GM12878 (cell line): ENCODE data around the gene CNNM1. TPM values are rescaled to one million over a fixed set of nuclear protein-coding genes. Genes with fewer than 3 reads are reported as not detected.

Source experiments
- EZH2 ChIP-seq: IDR thresholded peaks from 2 replicates; pipeline ENCODE4 v1.6.1; 2012; ENCODE audit warnings: low read depth, mild to moderate bottlenecking, control low read depth, inconsistent platforms, low read length, borderline replicate concordance; ENCODE audit not compliant: control insufficient read depth
- HCFC1 ChIP-seq: fragments of 150-350 bp; IDR thresholded peaks from 2 replicates; pipeline ENCODE4 v1.6.1; 2014; ENCODE audit warnings: low read length
- HDAC6 ChIP-seq: fragments of 200-600 bp; sonication (generic); IDR thresholded peaks from one replicate; pipeline ENCODE4 v1.8.0; 2017; ENCODE audit warnings: antibody characterized with exemption; ENCODE audit not compliant: unreplicated experiment
- LARP7 ChIP-seq: fragments of 450-650 bp; IDR thresholded peaks from 2 replicates; pipeline ENCODE4 v1.6.1; 2017; ENCODE audit warnings: mild to moderate bottlenecking
- NR2C2 ChIP-seq: IDR thresholded peaks from 2 replicates; pipeline ENCODE4 v1.6.1; 2011; ENCODE audit warnings: borderline replicate concordance, low read depth; ENCODE audit not compliant: control insufficient read depth, insufficient read length
- polyA plus RNA-seq, 11 experiments: library from polyadenylated mRNA; depleted of rRNA in 4 of 11; unstranded in 6 of 11; stranded (reverse) in 5 of 11; fragments of >200 nt; fragmentation: Nextera tagmentation in 4 of 11; fragmentation: Illumina TruSeq in 1 of 11; extraction: Ambion mirVana in 4 of 11; extraction: Trizol in 1 of 11; gene quantifications; 1 replicate in 1 of 11; 2 replicates in 10 of 11; pipeline versions ENCODE4 v1.2.1 to v1.2.3, GENCODE V29; 2011 to 2016; ENCODE audit warnings: inconsistent platforms in 2 of 11, missing spikeins in 2 of 11, low read depth in 1 of 11
- total RNA-seq, 4 experiments: library from RNA; depleted of rRNA in 3 of 4; stranded (reverse); fragments of >200 nt in 3 of 4; fragmentation: Illumina TruSeq in 1 of 4; extraction: Trizol in 1 of 4; gene quantifications; 2 replicates each; pipeline versions ENCODE4 v1.2.1 to v1.2.3, GENCODE V29; 2013 to 2021
- TF ChIP-seq, protein P1 (sequence below): IDR thresholded peaks from 2 replicates; pipeline ENCODE4 v1.6.1; 2012; ENCODE audit warnings: mild to moderate bottlenecking, low read depth, low read length
- TF ChIP-seq, protein P2 (sequence below): IDR thresholded peaks from 2 replicates; pipeline ENCODE4 v1.6.1; 2012; ENCODE audit warnings: improper control_type of control experiment, low read depth, low read length; ENCODE audit not compliant: insufficient replicate concordance
- TF ChIP-seq, protein P3 (sequence below): IDR thresholded peaks from 2 replicates; pipeline ENCODE4 v1.6.1; 2011; ENCODE audit warnings: low read depth, low read length, improper control_type of control experiment, borderline replicate concordance

The CNNM1 gene
- total and polyA plus RNA-seq, 10 of the 15 experiments (the other 5 are each of a cell fraction or from before 2014, with no cell fraction given) = 0.01 TPM; not detected in 9

DNA sequence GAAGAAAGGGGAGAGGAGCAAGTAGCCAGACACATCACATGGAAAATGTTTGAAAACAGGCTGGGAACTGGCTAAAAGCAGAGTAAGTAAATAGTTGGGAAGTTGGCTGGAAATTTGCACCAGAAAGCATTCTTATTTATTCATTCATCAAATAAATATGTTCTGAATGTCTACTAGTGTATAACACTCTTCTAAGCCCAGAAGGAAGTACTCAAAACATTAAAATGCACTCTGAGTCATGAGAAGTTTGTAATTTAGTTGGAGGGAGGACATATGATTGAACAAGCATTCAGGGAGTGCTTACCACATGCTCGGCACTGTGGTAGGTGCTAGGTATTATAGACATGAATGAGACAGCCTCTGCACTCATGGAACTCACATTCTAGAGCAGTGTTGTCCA lies 37.0 kb upstream of the CNNM1 start (continued):
- TF ChIP-seq, protein P1, sequence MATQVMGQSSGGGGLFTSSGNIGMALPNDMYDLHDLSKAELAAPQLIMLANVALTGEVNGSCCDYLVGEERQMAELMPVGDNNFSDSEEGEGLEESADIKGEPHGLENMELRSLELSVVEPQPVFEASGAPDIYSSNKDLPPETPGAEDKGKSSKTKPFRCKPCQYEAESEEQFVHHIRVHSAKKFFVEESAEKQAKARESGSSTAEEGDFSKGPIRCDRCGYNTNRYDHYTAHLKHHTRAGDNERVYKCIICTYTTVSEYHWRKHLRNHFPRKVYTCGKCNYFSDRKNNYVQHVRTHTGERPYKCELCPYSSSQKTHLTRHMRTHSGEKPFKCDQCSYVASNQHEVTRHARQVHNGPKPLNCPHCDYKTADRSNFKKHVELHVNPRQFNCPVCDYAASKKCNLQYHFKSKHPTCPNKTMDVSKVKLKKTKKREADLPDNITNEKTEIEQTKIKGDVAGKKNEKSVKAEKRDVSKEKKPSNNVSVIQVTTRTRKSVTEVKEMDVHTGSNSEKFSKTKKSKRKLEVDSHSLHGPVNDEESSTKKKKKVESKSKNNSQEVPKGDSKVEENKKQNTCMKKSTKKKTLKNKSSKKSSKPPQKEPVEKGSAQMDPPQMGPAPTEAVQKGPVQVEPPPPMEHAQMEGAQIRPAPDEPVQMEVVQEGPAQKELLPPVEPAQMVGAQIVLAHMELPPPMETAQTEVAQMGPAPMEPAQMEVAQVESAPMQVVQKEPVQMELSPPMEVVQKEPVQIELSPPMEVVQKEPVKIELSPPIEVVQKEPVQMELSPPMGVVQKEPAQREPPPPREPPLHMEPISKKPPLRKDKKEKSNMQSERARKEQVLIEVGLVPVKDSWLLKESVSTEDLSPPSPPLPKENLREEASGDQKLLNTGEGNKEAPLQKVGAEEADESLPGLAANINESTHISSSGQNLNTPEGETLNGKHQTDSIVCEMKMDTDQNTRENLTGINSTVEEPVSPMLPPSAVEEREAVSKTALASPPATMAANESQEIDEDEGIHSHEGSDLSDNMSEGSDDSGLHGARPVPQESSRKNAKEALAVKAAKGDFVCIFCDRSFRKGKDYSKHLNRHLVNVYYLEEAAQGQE = no peak
- TF ChIP-seq LARP7 (no peak), EZH2 (no peak), HCFC1 (no peak), NR2C2 (no peak), HDAC6 (no peak)
- TF ChIP-seq, protein P2, sequence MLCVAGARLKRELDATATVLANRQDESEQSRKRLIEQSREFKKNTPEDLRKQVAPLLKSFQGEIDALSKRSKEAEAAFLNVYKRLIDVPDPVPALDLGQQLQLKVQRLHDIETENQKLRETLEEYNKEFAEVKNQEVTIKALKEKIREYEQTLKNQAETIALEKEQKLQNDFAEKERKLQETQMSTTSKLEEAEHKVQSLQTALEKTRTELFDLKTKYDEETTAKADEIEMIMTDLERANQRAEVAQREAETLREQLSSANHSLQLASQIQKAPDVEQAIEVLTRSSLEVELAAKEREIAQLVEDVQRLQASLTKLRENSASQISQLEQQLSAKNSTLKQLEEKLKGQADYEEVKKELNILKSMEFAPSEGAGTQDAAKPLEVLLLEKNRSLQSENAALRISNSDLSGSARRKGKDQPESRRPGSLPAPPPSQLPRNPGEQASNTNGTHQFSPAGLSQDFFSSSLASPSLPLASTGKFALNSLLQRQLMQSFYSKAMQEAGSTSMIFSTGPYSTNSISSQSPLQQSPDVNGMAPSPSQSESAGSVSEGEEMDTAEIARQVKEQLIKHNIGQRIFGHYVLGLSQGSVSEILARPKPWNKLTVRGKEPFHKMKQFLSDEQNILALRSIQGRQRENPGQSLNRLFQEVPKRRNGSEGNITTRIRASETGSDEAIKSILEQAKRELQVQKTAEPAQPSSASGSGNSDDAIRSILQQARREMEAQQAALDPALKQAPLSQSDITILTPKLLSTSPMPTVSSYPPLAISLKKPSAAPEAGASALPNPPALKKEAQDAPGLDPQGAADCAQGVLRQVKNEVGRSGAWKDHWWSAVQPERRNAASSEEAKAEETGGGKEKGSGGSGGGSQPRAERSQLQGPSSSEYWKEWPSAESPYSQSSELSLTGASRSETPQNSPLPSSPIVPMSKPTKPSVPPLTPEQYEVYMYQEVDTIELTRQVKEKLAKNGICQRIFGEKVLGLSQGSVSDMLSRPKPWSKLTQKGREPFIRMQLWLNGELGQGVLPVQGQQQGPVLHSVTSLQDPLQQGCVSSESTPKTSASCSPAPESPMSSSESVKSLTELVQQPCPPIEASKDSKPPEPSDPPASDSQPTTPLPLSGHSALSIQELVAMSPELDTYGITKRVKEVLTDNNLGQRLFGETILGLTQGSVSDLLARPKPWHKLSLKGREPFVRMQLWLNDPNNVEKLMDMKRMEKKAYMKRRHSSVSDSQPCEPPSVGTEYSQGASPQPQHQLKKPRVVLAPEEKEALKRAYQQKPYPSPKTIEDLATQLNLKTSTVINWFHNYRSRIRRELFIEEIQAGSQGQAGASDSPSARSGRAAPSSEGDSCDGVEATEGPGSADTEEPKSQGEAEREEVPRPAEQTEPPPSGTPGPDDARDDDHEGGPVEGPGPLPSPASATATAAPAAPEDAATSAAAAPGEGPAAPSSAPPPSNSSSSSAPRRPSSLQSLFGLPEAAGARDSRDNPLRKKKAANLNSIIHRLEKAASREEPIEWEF = no peak
- TF ChIP-seq, protein P3, sequence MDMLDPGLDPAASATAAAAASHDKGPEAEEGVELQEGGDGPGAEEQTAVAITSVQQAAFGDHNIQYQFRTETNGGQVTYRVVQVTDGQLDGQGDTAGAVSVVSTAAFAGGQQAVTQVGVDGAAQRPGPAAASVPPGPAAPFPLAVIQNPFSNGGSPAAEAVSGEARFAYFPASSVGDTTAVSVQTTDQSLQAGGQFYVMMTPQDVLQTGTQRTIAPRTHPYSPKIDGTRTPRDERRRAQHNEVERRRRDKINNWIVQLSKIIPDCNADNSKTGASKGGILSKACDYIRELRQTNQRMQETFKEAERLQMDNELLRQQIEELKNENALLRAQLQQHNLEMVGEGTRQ = no peak
